Measurements from ENCODE around the gene PRPS1L1. TPM values are rescaled to one million over a fixed set of nuclear protein-coding genes. Genes with fewer than 3 reads are reported as not detected.

Gene PRPS1L1
- polyA plus RNA-seq, 1 experiment = not detected

GRCh38 chr7:17996442-17997223 is 31.0 kb downstream of the PRPS1L1 start:
- DNase-seq (ENCODE audit: low read depth) = no peak
- ChIA-PET CTCF (interaction anchor here (1.4 kb wide), 1 partner anchor 227 kb away, joined by 3 read pairs; no protein-coding TSS in a partner anchor), POLR2A (no interaction called here)
- no peak for TF ChIP-seq CTCF (IDR thresholded peaks at IDR 0.05; ENCODE audit: insufficient read depth, low read depth, low read length)
- no peaks in the 10 kb centered on the region for H3K27me3 ChIP-seq (ENCODE audit: control insufficient read depth, insufficient read depth, low read length)
- H3K4me3 ChIP-seq (ENCODE audit: low read depth, low read length) = no peak overlapping the region
- no peaks in the 10 kb centered on the region for H3K36me3 ChIP-seq (ENCODE audit: control insufficient read depth, insufficient read depth, low read length)

- CTCF ChIA-PET = interaction anchor here (1.4 kb wide), 1 partner anchor 226 kb away, joined by 3 read pairs; no protein-coding TSS in a partner anchor
- no peaks in the 10 kb centered on the region for H3K36me3 ChIP-seq (ENCODE audit: control insufficient read depth, insufficient read depth, low read length)
- DNase-seq (ENCODE audit: low read depth) = no peak
- H3K4me3 ChIP-seq (ENCODE audit: low read depth, low read length) = no peak overlapping the region
- no peaks in the 10 kb centered on the region for H3K27me3 ChIP-seq (ENCODE audit: control insufficient read depth, insufficient read depth, low read length)
- POLR2A ChIA-PET = no interaction called here
- TF ChIP-seq CTCF (IDR thresholded peaks at IDR 0.05; ENCODE audit: insufficient read depth, low read depth, low read length) = no peak
Observed at GRCh38 chr7:17996040-17996439, 31.6 kb downstream of the PRPS1L1 start.

GRCh38 chr7:17994079-17994850 is 33.4 kb downstream of the PRPS1L1 start:
- TF ChIP-seq CTCF (IDR thresholded peaks at IDR 0.05; ENCODE audit: insufficient read depth, low read depth, low read length) = no peak
- Histone ChIP-seq H3K36me3 (ENCODE audit: control insufficient read depth, insufficient read depth, low read length) (no peaks in the 10 kb centered on the region), H3K4me3 (ENCODE audit: low read depth, low read length) (no peak overlapping the region), H3K27me3 (ENCODE audit: control insufficient read depth, insufficient read depth, low read length) (no peaks in the 10 kb centered on the region)
- no peak for DNase-seq (ENCODE audit: low read depth)
- CTCF ChIA-PET = interaction anchor here (1.0 to 1.6 kb wide), 2 partner anchors 41 to 221 kb away, joined by 5 to 6 read pairs; no protein-coding TSS in a partner anchor
- POLR2A ChIA-PET = no interaction called here

GRCh38 chr7:17991866-17992648 is 35.6 kb downstream of the PRPS1L1 start:
- H3K36me3 ChIP-seq (ENCODE audit: control insufficient read depth, insufficient read depth, low read length) = no peaks in the 10 kb centered on the region
- POLR2A ChIA-PET = no interaction called here

More at GRCh38 chr7:17991866-17992648, 35.6 kb downstream of the PRPS1L1 start:
- TF ChIP-seq CTCF (IDR thresholded peaks at IDR 0.05; ENCODE audit: insufficient read depth, low read depth, low read length) = peak; percentile 37; the same call in 1 of the 2 replicates
- Histone ChIP-seq H3K4me3 (ENCODE audit: low read depth, low read length) (no peak overlapping the region), H3K27me3 (ENCODE audit: control insufficient read depth, insufficient read depth, low read length) (no peaks in the 10 kb centered on the region)
- CTCF ChIA-PET = interaction anchor here (0.7 to 1.6 kb wide), 4 partner anchors 11 to 222 kb away, joined by 4 to 12 read pairs (median 6); no protein-coding TSS in a partner anchor
- no peak for DNase-seq (ENCODE audit: low read depth)

Measured in BJ (cell line).